PFSK-1 (cell line): ENCODE measurements around the gene CCDC184.

Experiments
- POLR2AphosphoS5 ChIP-seq: IDR thresholded peaks from 2 replicates; pipeline ENCODE4 v1.6.1; 2012; ENCODE audit warnings: low read depth, mild to moderate bottlenecking, control low read depth, low read length, moderate library complexity
- SIN3A ChIP-seq: IDR thresholded peaks from 2 replicates; pipeline ENCODE4 v1.6.1; 2012; ENCODE audit warnings: mild to moderate bottlenecking, low read length, moderate library complexity, borderline replicate concordance; ENCODE audit not compliant: insufficient read depth
- TAF1 ChIP-seq: IDR thresholded peaks from 2 replicates; pipeline ENCODE4 v1.6.1; 2012; ENCODE audit warnings: low read length, control low read depth, borderline replicate concordance; ENCODE audit not compliant: insufficient read depth
- TF ChIP-seq, protein P1 (sequence below), 2 experiments: IDR thresholded peaks; 2 replicates each; pipeline versions ENCODE4 v1.6.1 to v1.8.0; 2011 to 2012; ENCODE audit warnings: low read depth in 2 of 2, low read length in 2 of 2, control low read depth in 1 of 2, inconsistent platforms in 1 of 2, mild to moderate bottlenecking in 1 of 2, moderate library complexity in 1 of 2; ENCODE audit not compliant: insufficient read depth in 1 of 2

DNA sequence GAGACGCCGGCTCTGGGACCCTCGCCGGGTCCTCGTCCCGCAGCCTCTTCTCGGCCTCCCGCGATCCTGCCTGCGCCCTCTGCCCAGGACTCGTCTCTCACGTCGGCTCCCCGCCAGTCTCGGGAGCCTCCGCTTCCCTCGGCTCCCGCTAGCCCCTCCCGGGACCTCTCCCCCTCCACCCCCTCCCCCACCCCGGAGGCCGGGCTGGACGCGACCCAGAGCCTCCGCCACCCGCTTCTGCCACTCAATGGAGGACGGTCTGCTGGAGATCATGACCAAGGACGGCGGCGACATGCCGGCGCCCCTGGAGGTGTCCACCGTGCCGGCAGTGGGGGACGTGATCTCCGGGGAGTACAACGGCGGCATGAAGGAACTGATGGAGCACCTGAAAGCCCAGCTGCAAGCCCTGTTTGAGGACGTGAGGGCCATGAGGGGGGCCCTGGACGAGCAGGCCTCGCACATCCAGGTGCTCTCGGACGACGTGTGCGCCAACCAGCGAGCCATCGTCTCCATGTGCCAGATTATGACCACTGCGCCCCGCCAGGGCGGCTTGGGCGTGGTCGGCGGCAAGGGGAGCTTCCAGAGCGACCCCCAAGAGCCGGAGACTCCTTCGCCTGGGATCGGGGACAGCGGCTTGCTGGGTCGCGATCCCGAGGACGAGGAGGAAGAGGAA lies 568 bp downstream of the CCDC184 start:
- TF ChIP-seq TAF1: no peak
- no peak for TF ChIP-seq POLR2AphosphoS5
- TF ChIP-seq, protein P1, sequence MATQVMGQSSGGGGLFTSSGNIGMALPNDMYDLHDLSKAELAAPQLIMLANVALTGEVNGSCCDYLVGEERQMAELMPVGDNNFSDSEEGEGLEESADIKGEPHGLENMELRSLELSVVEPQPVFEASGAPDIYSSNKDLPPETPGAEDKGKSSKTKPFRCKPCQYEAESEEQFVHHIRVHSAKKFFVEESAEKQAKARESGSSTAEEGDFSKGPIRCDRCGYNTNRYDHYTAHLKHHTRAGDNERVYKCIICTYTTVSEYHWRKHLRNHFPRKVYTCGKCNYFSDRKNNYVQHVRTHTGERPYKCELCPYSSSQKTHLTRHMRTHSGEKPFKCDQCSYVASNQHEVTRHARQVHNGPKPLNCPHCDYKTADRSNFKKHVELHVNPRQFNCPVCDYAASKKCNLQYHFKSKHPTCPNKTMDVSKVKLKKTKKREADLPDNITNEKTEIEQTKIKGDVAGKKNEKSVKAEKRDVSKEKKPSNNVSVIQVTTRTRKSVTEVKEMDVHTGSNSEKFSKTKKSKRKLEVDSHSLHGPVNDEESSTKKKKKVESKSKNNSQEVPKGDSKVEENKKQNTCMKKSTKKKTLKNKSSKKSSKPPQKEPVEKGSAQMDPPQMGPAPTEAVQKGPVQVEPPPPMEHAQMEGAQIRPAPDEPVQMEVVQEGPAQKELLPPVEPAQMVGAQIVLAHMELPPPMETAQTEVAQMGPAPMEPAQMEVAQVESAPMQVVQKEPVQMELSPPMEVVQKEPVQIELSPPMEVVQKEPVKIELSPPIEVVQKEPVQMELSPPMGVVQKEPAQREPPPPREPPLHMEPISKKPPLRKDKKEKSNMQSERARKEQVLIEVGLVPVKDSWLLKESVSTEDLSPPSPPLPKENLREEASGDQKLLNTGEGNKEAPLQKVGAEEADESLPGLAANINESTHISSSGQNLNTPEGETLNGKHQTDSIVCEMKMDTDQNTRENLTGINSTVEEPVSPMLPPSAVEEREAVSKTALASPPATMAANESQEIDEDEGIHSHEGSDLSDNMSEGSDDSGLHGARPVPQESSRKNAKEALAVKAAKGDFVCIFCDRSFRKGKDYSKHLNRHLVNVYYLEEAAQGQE (IDR thresholded peaks at IDR 0.05; ENCODE audit: insufficient read depth in 1 of 2, low read depth in 2 of 2, low read length in 2 of 2): no peak
- TF ChIP-seq SIN3A: no peak
